G401 (cell line): Measurements from ENCODE around the gene TIGD3. TPM values are rescaled to one million over a fixed set of nuclear protein-coding genes. Genes with fewer than 3 reads are reported as not detected.

Experiments
- DNase-seq: peaks from one replicate; pipeline ENCODE4 v3.0.0-alpha.2; 2015; ENCODE audit warnings: low spot score
- in situ Hi-C: cut with HindIII; loops from 2 replicates; pipeline ENCODE4 v1.10.0; 2016; ENCODE audit warnings: low sequenced_read_pairs, mixed read lengths
- total RNA-seq: library from RNA; depleted of rRNA; stranded (reverse); fragments of >200 nt; shearing (Covaris generic); gene quantifications from 2 replicates; pipeline ENCODE4 v1.2.3, GENCODE V29; 2014; rRNA removed

Gene TIGD3
- total RNA-seq, 1 experiment from 2014 or later = 1.9 TPM

GRCh38 chr11:65399845-65400244 lies 45.3 kb downstream of the TIGD3 start:
- no peak for DNase-seq
- in situ Hi-C loops = no loop called here

- in situ Hi-C loops = no loop called here
- no peak for DNase-seq
These were observed 45.9 kb downstream of the TIGD3 start for GRCh38 chr11:65400307-65401072.

GRCh38 chr11:65401073-65401802 lies 46.7 kb downstream of the TIGD3 start:
- DNase-seq = no peak

GRCh38 chr11:65401803-65402248 lies 47.3 kb downstream of the TIGD3 start:
- in situ Hi-C loops = no loop called here
- no peak for DNase-seq

More at GRCh38 chr11:65401073-65401802, 46.7 kb downstream of the TIGD3 start:
- in situ Hi-C loops = no loop called here

- in situ Hi-C loops = no loop called here
- no peak for DNase-seq
These were observed 48.2 kb downstream of the TIGD3 start for GRCh38 chr11:65402790-65403189.

GRCh38 chr11:65403607-65404121 lies 49.1 kb downstream of the TIGD3 start:
- in situ Hi-C loops = no loop called here
- no peak for DNase-seq

- in situ Hi-C loops = no loop called here
- DNase-seq = no peak
These were observed 49.7 kb downstream of the TIGD3 start for GRCh38 chr11:65404210-65404609.

GRCh38 chr11:65404638-65405339 lies 50.2 kb downstream of the TIGD3 start:
- in situ Hi-C loops = no loop called here
- DNase-seq = no peak

Other genes starting within 250 kb of the TIGD3 start
- gene TM7SF2, start 242.9 kb upstream of the TIGD3 start, total RNA-seq = 23.5 and 39.0 TPM in 2 replicates
- 12.7 and 21.0 TPM in 2 replicates for gene ZNHIT2, start 237.1 kb upstream of the TIGD3 start, total RNA-seq
- gene FAU, start 232.6 kb upstream of the TIGD3 start, total RNA-seq = 137 and 188 TPM in 2 replicates
- gene MRPL49, start 232.4 kb upstream of the TIGD3 start, total RNA-seq = 108 and 117 TPM in 2 replicates
- gene SYVN1, start 220.2 kb upstream of the TIGD3 start, total RNA-seq = 6.9 and 16.3 TPM in 2 replicates
- 2.0 and 3.4 TPM in 2 replicates for gene SPDYC, start 184.5 kb upstream of the TIGD3 start, total RNA-seq
- 76.6 and 128 TPM in 2 replicates for gene CAPN1, start 172.8 kb upstream of the TIGD3 start, total RNA-seq
- 10.8 and 19.4 TPM in 2 replicates for gene POLA2, start 92.8 kb upstream of the TIGD3 start, total RNA-seq
- gene CDC42EP2, start 39.9 kb upstream of the TIGD3 start, total RNA-seq = 4.6 TPM in 1 of 2 replicates, not detected in the other
- 52.8 and 54.3 TPM in 2 replicates for gene DPF2, start 20.9 kb upstream of the TIGD3 start, total RNA-seq
- 1.1 TPM in 1 of 2 replicates, not detected in the other for gene SLC25A45, start 27.9 kb downstream of the TIGD3 start, total RNA-seq
- 31.1 and 40.1 TPM in 2 replicates for gene FRMD8, start 31.9 kb downstream of the TIGD3 start, total RNA-seq
- 4.4 and 12.4 TPM in 2 replicates for gene NEAT1, start 68.0 kb downstream of the TIGD3 start, total RNA-seq
- 166 and 288 TPM in 2 replicates for gene MALAT1, start 144.3 kb downstream of the TIGD3 start, total RNA-seq
- gene SCYL1, start 170.3 kb downstream of the TIGD3 start, total RNA-seq = 77.6 and 80.4 TPM in 2 replicates
- gene LTBP3, start 203.6 kb downstream of the TIGD3 start, total RNA-seq = 32.5 and 53.2 TPM in 2 replicates
- gene ZNRD2, start 215.7 kb downstream of the TIGD3 start, total RNA-seq = 72.3 and 72.7 TPM in 2 replicates
- 28.1 and 58.6 TPM in 2 replicates for gene FAM89B, start 217.8 kb downstream of the TIGD3 start, total RNA-seq
- gene EHBP1L1, start 221.3 kb downstream of the TIGD3 start, total RNA-seq = 8.7 and 16.5 TPM in 2 replicates
- 0.12 TPM in 1 of 2 replicates, not detected in the other for gene KCNK7, start 241.0 kb downstream of the TIGD3 start, total RNA-seq